ENCODE results near the gene GJA3.

Gene GJA3

DNA sequence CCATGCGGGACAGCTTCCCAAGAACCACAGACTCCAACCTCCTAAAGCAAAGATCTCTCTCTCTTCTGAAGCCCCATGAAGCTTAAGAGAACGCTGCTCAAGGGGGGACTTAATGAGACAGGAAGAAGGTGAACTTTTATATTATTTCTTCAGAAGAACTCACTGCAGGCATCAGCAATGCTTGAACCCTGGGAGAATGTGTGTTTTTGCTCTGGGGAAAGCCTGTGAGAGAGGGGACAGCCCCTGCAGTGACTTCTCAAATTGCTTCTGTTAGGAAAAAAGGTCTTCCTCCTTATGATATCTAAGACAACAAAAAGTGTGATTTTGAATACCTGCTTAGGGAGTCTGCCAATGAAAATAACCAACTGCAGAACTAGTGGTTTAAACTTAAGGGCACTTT is 23.0 kb downstream of the GJA3 start:
- no peak for TF ChIP-seq TAF1 (IDR thresholded peaks at IDR 0.05; ENCODE audit: borderline replicate concordance, insufficient read depth, low read length)
- TF ChIP-seq SIN3A (IDR thresholded peaks at IDR 0.05; ENCODE audit: borderline replicate concordance, insufficient read depth, low read length), result no peak
- TF ChIP-seq, protein P1, sequence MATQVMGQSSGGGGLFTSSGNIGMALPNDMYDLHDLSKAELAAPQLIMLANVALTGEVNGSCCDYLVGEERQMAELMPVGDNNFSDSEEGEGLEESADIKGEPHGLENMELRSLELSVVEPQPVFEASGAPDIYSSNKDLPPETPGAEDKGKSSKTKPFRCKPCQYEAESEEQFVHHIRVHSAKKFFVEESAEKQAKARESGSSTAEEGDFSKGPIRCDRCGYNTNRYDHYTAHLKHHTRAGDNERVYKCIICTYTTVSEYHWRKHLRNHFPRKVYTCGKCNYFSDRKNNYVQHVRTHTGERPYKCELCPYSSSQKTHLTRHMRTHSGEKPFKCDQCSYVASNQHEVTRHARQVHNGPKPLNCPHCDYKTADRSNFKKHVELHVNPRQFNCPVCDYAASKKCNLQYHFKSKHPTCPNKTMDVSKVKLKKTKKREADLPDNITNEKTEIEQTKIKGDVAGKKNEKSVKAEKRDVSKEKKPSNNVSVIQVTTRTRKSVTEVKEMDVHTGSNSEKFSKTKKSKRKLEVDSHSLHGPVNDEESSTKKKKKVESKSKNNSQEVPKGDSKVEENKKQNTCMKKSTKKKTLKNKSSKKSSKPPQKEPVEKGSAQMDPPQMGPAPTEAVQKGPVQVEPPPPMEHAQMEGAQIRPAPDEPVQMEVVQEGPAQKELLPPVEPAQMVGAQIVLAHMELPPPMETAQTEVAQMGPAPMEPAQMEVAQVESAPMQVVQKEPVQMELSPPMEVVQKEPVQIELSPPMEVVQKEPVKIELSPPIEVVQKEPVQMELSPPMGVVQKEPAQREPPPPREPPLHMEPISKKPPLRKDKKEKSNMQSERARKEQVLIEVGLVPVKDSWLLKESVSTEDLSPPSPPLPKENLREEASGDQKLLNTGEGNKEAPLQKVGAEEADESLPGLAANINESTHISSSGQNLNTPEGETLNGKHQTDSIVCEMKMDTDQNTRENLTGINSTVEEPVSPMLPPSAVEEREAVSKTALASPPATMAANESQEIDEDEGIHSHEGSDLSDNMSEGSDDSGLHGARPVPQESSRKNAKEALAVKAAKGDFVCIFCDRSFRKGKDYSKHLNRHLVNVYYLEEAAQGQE (IDR thresholded peaks at IDR 0.05; ENCODE audit: insufficient read depth in 1 of 2, low read depth in 2 of 2, low read length in 2 of 2), result no peak
- no peak for TF ChIP-seq POLR2AphosphoS5 (IDR thresholded peaks at IDR 0.05; ENCODE audit: low read depth, low read length)
- no peak for TF ChIP-seq FOXP2 (optimal IDR thresholded peaks at IDR 0.05; ENCODE audit: borderline replicate concordance, extremely low read depth, extremely low read length, insufficient read depth)

DNA sequence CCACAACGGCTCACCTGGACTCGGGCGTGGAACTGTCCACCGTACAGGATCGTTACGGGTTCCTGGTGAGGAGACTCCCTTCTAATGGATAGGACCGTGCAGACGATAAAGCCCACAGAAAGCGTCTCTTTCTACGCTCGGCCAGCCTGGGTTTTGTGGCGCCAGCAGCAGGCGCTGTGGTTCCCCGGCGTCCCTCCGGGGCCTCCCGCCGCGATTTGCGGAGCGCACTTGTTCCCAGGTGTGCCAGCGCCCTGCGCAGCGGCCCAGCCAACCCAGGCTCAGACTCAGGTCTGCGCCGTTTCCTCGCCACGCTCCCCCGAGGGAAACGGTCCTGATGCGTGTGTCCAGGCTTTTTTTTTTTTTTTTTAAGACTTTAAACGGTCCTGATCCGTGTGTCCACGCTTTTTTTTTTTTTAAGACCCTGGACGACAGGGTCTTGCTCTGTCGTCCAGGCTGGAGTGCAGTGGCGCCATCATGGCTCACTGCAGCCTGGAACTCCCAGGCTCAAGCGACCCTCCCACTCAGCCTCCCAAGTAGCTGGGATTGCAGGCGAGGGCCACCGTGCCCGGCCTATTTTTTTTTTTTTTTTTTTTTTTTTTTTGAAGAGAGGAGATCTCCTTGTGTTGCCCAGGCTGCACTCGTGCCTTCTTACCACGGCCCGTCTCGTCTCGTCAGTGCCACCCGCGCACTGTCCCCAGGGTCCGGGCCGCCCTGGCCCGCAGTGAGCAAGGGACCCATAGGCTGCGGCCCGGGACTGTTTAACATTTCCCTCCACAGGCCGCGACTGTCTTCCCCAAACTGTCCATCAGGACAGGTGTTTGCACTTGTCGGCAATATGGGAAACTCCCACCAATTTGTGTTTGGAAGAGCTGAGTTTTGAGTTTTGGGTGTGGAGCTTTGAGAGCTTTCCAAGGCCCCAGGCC is 23.8 kb downstream of the GJA3 start:
- no peak for TF ChIP-seq TAF1 (IDR thresholded peaks at IDR 0.05; ENCODE audit: borderline replicate concordance, insufficient read depth, low read length)
- no peak for TF ChIP-seq FOXP2 (optimal IDR thresholded peaks at IDR 0.05; ENCODE audit: borderline replicate concordance, extremely low read depth, extremely low read length, insufficient read depth)
- TF ChIP-seq, protein P1 (IDR thresholded peaks at IDR 0.05; ENCODE audit: insufficient read depth in 1 of 2, low read depth in 2 of 2, low read length in 2 of 2), result no peak
- TF ChIP-seq POLR2AphosphoS5 (IDR thresholded peaks at IDR 0.05; ENCODE audit: low read depth, low read length), result no peak
- TF ChIP-seq SIN3A (IDR thresholded peaks at IDR 0.05; ENCODE audit: borderline replicate concordance, insufficient read depth, low read length), result no peak

DNA sequence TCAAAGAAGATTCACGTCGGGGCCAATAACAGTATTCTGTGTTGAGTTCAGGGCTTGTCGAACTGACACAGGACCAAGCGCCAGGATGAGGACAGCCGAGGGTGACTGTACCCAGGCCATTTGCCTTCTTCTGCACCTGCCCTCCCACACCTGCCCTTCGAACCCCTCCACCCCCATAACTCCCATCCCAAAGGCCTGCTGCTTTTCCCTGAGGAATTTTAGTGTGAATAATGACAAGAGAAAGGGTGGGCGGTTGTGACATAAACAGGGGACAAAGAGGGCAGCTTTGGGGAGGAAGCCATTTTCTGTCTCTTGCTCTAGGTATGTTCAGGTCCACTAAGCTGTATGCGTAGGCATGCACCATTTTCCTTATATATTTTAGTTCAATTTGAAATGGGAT is 26.1 kb downstream of the GJA3 start:
- TF ChIP-seq, protein P1 (IDR thresholded peaks at IDR 0.05; ENCODE audit: insufficient read depth in 1 of 2, low read depth in 2 of 2, low read length in 2 of 2), result no peak
- TF ChIP-seq FOXP2 (optimal IDR thresholded peaks at IDR 0.05; ENCODE audit: borderline replicate concordance, extremely low read depth, extremely low read length, insufficient read depth) (no peak), TAF1 (IDR thresholded peaks at IDR 0.05; ENCODE audit: borderline replicate concordance, insufficient read depth, low read length) (no peak), SIN3A (IDR thresholded peaks at IDR 0.05; ENCODE audit: borderline replicate concordance, insufficient read depth, low read length) (no peak), POLR2AphosphoS5 (IDR thresholded peaks at IDR 0.05; ENCODE audit: low read depth, low read length) (no peak)

DNA sequence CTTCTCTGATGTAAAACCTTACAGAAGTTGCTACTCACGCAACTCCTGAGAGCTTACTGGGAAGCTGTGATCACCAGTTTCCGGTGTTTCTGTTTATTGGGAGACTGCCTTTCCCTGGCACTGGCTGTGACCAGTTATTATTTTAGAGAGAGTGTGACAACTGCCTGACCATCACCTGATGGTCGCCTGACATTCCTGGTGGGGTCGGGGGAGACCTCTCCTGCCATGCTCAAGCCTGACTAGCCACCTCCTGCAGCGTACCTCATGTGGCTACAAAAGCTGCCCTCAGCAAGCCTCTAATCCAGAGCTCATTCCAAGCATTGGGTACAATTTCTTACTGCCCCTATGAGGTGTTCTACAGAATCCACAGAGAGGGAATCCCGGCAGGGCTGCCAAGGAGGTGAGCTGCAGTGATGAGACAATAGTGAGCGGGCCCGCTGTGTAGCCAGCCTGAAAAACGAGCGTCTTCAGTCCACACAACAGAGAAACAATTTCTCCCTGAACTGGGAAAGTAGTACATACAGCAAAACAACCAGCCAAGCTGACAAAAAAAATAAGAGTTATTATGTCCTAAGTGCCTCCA is 28.7 kb downstream of the GJA3 start:
- TF ChIP-seq, protein P1 (IDR thresholded peaks at IDR 0.05; ENCODE audit: insufficient read depth in 1 of 2, low read depth in 2 of 2, low read length in 2 of 2), result no peak
- TF ChIP-seq SIN3A (IDR thresholded peaks at IDR 0.05; ENCODE audit: borderline replicate concordance, insufficient read depth, low read length), result no peak
- TF ChIP-seq POLR2AphosphoS5 (IDR thresholded peaks at IDR 0.05; ENCODE audit: low read depth, low read length), result no peak
- no peak for TF ChIP-seq TAF1 (IDR thresholded peaks at IDR 0.05; ENCODE audit: borderline replicate concordance, insufficient read depth, low read length)
- TF ChIP-seq FOXP2 (optimal IDR thresholded peaks at IDR 0.05; ENCODE audit: borderline replicate concordance, extremely low read depth, extremely low read length, insufficient read depth), result no peak
